Gastroesophageal sphincter (tissue), 4 donors: ENCODE results near the gene AKT3. TPM values are rescaled to one million over a fixed set of nuclear protein-coding genes. Genes with fewer than 3 reads are reported as not detected.

Experiments
- ATAC-seq: fragments of 150-250 bp; one replicate; pipeline ENCODE4 v1.9.1; 2016; ENCODE audit warnings: mild to moderate bottlenecking, moderate library complexity
- H3K27ac ChIP-seq, 4 donors: fragments of 200-600 bp; sonication (generic) in 3 of 4; 1 replicate in 3 of 4; 2 replicates in 1 of 4; pipeline ENCODE4 v1.5.1; 2016 to 2019
- H3K27me3 ChIP-seq: fragments of 200-600 bp; sonication (generic); one replicate; pipeline ENCODE4 v1.5.1; 2019
- H3K36me3 ChIP-seq, 2 donors: fragments of 200-600 bp; sonication (generic); one replicate each; pipeline ENCODE4 v1.5.1; 2019; ENCODE audit warnings: control low read depth in 1 of 2
- H3K4me1 ChIP-seq, 3 donors: fragments of 200-600 bp; sonication (generic); 1 replicate in 2 of 3; 2 replicates in 1 of 3; pipeline ENCODE4 v1.5.1; 2016 to 2019; ENCODE audit warnings: control low read depth in 2 of 3
- H3K4me3 ChIP-seq, 2 donors: fragments of 200-600 bp; sonication (generic); one replicate each; pipeline ENCODE4 v1.5.1; 2019; ENCODE audit warnings: mild to moderate bottlenecking in 1 of 2, moderate library complexity in 1 of 2
- H3K9me3 ChIP-seq, 3 donors: fragments of 200-600 bp; sonication (generic); one replicate each; pipeline ENCODE4 v1.5.1; 2017 to 2019; ENCODE audit warnings: control low read depth in 2 of 3
- EP300 ChIP-seq: sonication (generic); formaldehyde crosslinking; IDR thresholded peaks from one replicate; pipeline ENCODE4 v1.6.1; 2017; ENCODE audit warnings: antibody characterized with exemption, mild to moderate bottlenecking
- POLR2A ChIP-seq, 2 donors: fragments of 450-650 bp; IDR thresholded peaks; one replicate each; pipeline ENCODE4 v1.6.1; 2017; ENCODE audit warnings: antibody characterized with exemption in 2 of 2, mild to moderate bottlenecking in 2 of 2, moderate library complexity in 1 of 2
- POLR2AphosphoS5 ChIP-seq: sonication (generic); formaldehyde crosslinking; IDR thresholded peaks from one replicate; pipeline ENCODE4 v1.6.1; 2017; ENCODE audit warnings: antibody characterized with exemption
- WGBS, 2 donors: methylation state at CpG; one replicate each; pipeline ENCODE4 v1.1.5; 2018; ENCODE audit warnings: low coverage in 1 of 2; 5-methylcytosine and 5-hydroxymethylcytosine counted together
- total RNA-seq, 4 donors: library from RNA; depleted of rRNA; stranded (reverse); fragments of >200 nt; gene quantifications; one replicate each; pipeline ENCODE4 v1.1.0, GENCODE V29; 2016
- TF ChIP-seq, protein P1 (sequence below), 4 experiments: fragments of 200-600 bp in 2 of 4; fragments of 450-650 bp in 2 of 4; sonication (generic) in 1 of 4; IDR thresholded peaks; one replicate each; pipeline ENCODE4 v1.5.1; 2017 to 2019; ENCODE audit warnings: antibody characterized with exemption in 4 of 4, mild to moderate bottlenecking in 2 of 4, moderate library complexity in 2 of 4

The AKT3 gene
- total RNA-seq, 4 donors from 2014 or later, result 72.8 to 102 (median 89.3) TPM

DNA sequence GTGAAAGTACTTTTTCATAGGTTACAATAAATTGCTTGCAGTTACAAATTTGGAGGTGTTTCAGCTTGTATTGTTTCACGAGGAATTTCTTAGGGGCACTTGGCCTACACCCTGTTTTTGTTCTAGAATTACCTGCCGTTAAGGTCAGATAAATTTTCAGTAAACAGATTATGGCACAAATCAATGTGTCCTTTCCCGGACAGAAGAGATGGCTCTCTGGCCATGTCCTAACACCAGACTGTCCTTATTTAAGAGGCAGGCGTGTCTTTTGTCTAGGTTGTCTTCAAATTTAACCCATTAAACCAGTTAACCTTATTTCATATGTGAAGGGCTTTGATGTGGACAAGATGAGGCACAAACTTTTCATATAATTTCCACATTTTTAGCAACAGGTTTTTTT, 350.8 kb downstream of the AKT3 start:
- TF ChIP-seq POLR2AphosphoS5 (no peak), EP300 (no peak), POLR2A (IDR thresholded peaks at IDR 0.05) (no peak)
- TF ChIP-seq, protein P1, sequence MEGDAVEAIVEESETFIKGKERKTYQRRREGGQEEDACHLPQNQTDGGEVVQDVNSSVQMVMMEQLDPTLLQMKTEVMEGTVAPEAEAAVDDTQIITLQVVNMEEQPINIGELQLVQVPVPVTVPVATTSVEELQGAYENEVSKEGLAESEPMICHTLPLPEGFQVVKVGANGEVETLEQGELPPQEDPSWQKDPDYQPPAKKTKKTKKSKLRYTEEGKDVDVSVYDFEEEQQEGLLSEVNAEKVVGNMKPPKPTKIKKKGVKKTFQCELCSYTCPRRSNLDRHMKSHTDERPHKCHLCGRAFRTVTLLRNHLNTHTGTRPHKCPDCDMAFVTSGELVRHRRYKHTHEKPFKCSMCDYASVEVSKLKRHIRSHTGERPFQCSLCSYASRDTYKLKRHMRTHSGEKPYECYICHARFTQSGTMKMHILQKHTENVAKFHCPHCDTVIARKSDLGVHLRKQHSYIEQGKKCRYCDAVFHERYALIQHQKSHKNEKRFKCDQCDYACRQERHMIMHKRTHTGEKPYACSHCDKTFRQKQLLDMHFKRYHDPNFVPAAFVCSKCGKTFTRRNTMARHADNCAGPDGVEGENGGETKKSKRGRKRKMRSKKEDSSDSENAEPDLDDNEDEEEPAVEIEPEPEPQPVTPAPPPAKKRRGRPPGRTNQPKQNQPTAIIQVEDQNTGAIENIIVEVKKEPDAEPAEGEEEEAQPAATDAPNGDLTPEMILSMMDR (IDR thresholded peaks at IDR 0.05), result no peak
- Histone ChIP-seq H3K9me3 (no peaks in the 10 kb centered on the region), H3K4me3 (no peak overlapping the region), H3K27ac (no peak overlapping the region), H3K36me3 (peaks cover 0 to 29% of the 10 kb centered on the region in 2 donors), H3K4me1 (peaks cover 0 to 28% (median 13%) of the 10 kb centered on the region in 3 donors), H3K27me3 (no peaks in the 10 kb centered on the region)
- no peak for ATAC-seq
- 76 to 85% methylated on average over 4 of the region's 4 CpGs for WGBS, 2 donors

DNA sequence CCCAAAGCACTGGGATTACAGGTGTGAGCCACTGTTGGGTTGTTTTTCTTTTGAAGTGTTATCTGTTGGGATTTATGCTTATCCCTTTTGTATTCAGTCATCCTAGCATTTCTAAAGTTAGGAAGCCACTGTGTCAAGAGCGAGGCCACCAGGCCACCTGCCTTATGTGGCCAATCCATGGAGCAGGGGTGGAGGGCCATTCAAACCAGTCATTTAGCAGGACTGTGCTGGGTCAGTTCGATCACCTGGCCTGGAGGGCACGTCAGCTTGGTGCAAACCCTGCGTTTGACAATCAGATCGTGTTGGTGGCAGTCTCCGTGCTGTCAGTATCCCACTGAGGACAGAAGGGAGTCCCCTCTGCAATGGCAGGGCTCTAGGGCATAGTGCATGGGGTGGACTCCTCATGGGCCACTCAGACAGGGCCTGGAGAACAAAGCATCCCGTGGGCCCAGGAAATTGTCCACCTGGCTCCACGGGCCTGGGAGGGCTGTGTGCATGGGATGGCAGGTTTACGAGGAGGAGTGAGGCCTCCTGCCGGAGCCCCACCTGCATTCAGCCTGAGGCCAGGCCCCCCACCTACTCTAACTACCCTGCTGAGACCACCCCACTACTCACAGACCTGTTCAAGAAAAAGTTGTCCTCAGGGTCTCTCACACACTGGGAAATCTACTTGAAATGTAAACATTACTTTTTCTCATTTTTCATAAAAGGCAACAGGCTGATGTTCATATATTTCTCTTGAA, 351.9 kb downstream of the AKT3 start:
- no peak for TF ChIP-seq POLR2A (IDR thresholded peaks at IDR 0.05)
- TF ChIP-seq POLR2AphosphoS5, result no peak
- no peak for TF ChIP-seq EP300
- TF ChIP-seq, protein P1 (IDR thresholded peaks at IDR 0.05), result no peak
- H3K4me1 ChIP-seq, result peaks cover 0 to 35% (median 13%) of the 10 kb centered on the region in 3 donors
- no peak overlapping the region for H3K27ac ChIP-seq
- H3K36me3 ChIP-seq, result peaks cover 0 to 18% of the 10 kb centered on the region in 2 donors
- H3K4me3 ChIP-seq, result no peak overlapping the region
- no peaks in the 10 kb centered on the region for H3K9me3 ChIP-seq
- ATAC-seq, result no peak
- H3K27me3 ChIP-seq, result no peaks in the 10 kb centered on the region
- 97 to 100% methylated on average over 1 to 5 of the region's 10 CpGs for WGBS, 2 donors

DNA sequence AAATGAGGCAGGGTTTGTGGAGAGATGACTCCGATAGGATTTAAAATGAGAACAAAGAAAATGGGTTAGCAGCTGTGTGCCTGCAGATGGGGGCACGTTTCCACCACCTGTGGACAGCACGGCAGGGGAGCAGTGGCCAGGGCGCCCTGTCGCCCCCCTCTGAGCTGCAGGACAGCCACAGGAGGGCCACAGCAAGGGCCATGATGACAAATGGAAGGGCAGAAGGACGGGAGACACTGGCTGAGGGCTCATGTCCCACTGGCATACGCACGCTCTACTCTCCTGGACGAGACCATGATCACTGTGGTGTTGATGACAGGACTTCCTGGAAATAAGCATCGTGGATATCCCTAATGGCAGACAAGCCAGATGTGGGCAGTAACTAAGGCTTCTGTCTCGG, 353.2 kb downstream of the AKT3 start:
- peak overlapping the region in 3 of 4 donors; percentile 57 to 84 (median 84) for H3K27ac ChIP-seq

GRCh38 chr1:243496187-243496646, 353.8 kb downstream of the AKT3 start:
- H3K4me1 ChIP-seq, result peaks cover 0 to 44% (median 13%) of the 10 kb centered on the region in 3 donors
- ATAC-seq, result peak; percentile 56
- WGBS, 2 donors, result 35 to 62% methylated on average over 2 to 5 of the region's 19 CpGs
- no peaks in the 10 kb centered on the region for H3K9me3 ChIP-seq
- peaks cover 0 to 11% of the 10 kb centered on the region in 2 donors for H3K36me3 ChIP-seq
- TF ChIP-seq EP300, result no peak
- TF ChIP-seq, protein P1 (IDR thresholded peaks at IDR 0.05), result no peak
- TF ChIP-seq POLR2AphosphoS5, result peak; percentile 29
- no peak for TF ChIP-seq POLR2A (IDR thresholded peaks at IDR 0.05)
- H3K27me3 ChIP-seq, result no peaks in the 10 kb centered on the region
- H3K4me3 ChIP-seq, result peak overlapping the region in 1 of 2 donors; percentile 13
- peak overlapping the region; percentile 57 to 86 (median 84) for H3K27ac ChIP-seq

More for the DNA sequence above, 353.2 kb downstream of the AKT3 start:
- H3K4me1 ChIP-seq, result peaks cover 0 to 40% (median 13%) of the 10 kb centered on the region in 3 donors
- no peak for ATAC-seq
- no peaks in the 10 kb centered on the region for H3K27me3 ChIP-seq
- peaks cover 0 to 11% of the 10 kb centered on the region in 2 donors for H3K36me3 ChIP-seq
- 67 to 93% methylated on average over 3 to 11 of the region's 11 CpGs for WGBS, 2 donors
- H3K9me3 ChIP-seq, result no peaks in the 10 kb centered on the region
- no peak overlapping the region for H3K4me3 ChIP-seq
- no peak for TF ChIP-seq POLR2A (IDR thresholded peaks at IDR 0.05)
- TF ChIP-seq POLR2AphosphoS5, result no peak
- TF ChIP-seq, protein P1 (IDR thresholded peaks at IDR 0.05), result no peak
- no peak for TF ChIP-seq EP300
